ENCODE measurements around the gene SLC40A1.
A peak's percentile ranks its signal among the peaks of the same experiment; 100 is the strongest.

SLC40A1 gene

DNA sequence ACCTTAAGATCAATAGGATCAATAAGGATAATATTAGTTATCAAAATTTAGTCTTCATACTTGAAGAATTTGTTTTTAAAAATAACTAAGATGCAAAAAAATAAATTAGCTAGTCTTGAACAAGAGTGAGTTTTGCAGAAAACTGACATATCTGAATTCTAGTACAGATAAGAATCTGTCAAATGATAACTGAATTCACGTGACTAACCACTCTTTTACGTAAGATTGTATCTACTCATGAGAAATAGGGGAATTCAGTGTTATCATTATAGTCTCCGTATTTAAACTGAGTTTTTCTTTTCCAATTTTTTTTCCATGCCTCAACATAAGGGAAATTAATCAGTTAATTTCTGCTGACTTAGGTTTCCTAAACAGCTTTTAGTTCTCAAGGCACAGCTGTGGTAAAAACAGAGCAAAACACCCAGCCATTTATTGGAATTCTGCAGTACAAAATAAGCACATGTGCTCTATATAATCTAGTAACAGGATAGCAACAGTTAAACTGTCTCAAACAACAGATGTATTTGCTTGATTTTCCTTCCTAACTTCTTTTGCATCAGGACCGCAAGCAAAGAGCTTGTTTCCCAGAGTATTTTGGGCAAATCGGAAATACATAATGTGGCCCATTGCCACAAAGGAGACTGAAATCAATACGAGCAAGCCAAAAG, 19.1 kb downstream of the SLC40A1 start:
- no peak for DNase-seq

DNA sequence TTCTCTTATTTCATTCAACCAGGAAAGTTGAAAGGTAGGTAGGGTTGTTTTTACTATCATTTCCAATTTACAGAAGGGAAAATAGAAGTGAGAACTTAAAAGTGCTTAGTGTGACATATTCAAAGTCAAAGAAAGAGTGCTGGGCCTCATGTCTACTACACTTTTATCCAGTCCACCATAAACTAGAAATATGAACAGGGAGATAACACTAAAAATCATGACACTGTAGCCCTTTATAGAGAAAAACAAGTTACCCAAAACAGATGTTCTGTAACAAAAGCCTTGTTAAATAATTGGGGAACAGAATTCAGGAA, 20.4 kb downstream of the SLC40A1 start:
- DNase-seq = no peak

DNA sequence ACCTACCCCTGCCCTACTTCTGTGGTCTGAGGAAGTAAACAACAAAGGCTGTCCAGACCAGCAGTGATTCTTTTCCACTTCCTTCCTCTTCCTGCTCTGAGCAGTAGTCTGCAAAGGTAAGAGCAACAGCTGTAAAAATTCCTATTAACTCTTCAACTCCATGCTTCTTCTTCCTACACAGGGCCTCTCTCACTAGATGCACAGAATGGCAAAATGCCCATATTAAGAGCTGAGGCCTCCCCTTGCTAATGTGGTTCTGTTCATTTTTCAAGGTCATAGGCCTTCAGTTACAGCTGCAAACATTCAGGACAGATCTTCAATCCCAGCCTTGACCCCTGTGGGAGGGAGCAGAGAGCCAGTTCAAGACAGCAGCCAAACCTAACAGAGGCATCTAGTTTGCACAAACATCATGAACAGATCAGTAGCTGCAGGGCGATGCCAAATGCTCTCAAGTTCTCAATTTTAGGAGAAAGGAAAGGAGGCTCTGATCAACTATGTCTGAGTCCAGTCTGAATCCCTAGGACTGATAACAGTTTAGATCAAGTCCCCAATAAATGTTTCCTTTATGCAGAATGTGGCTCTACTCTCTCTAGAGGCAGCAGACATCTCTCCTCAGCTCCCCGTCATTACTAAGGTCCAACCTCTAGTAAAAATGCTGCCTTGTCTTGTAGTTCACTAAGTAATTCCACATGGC, 20.9 kb downstream of the SLC40A1 start:
- DNase-seq = peak in 1 of 2 experiments; percentile 12

DNA sequence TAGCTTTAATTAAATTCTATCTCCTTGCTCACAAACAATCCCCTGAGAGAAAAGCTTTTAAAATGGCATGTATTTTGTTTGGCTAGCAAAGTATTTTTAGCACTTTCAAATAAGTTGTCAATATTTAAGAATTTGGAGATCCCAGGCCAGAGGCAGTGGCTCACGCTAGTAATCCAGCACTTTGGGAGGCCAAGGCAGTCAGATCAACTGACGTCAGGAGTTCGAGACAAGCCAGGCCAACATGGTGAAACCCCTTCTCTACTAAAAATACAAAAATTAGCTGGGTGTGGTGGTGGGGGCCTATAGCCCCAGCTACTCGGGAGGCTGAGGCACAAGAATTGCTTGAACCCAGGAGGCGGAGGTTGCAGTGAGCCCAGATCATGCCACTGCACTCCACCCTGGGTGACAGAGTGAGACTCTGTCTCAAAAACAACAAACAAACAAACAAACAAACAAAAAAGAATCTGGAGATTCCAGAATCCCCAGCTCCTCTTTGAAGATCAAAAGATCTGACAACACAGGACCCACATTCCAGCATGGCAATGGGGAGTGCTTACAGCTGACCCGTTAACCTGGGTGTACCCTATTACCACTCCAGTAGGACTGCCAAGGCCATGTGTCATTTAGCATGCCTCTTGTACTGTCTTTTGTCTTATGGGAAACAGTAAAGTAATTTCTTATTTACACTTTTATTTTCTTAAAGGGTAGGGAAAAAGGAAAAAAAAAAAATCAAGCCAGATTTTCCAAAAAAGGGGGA, 21.9 kb downstream of the SLC40A1 start:
- DNase-seq = no peak

- no peak for DNase-seq
These were observed 23.2 kb downstream of the SLC40A1 start for GRCh38 chr2:189557373-189557772.

DNA sequence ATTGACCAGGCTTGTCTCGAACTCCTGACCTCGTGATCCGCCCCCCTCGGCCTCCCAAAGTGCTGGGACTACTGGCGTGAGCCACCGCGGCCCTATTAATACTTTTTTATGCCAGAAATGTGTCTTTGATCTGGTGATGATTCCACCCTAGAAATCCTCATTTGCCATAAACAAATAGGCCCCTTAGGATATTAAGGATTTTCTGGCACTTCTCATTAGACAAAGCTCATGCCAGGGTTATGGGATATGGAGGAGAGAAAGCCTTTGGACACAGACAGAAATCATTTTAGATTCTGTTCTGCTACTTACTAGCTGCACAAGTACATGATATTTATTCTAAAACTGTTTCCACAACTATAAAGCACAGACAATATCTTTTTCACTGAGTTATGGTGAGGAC, 24.1 kb downstream of the SLC40A1 start:
- DNase-seq = no peak

- no peak for DNase-seq
These were observed 25.4 kb downstream of the SLC40A1 start for GRCh38 chr2:189555232-189555631.

DNA sequence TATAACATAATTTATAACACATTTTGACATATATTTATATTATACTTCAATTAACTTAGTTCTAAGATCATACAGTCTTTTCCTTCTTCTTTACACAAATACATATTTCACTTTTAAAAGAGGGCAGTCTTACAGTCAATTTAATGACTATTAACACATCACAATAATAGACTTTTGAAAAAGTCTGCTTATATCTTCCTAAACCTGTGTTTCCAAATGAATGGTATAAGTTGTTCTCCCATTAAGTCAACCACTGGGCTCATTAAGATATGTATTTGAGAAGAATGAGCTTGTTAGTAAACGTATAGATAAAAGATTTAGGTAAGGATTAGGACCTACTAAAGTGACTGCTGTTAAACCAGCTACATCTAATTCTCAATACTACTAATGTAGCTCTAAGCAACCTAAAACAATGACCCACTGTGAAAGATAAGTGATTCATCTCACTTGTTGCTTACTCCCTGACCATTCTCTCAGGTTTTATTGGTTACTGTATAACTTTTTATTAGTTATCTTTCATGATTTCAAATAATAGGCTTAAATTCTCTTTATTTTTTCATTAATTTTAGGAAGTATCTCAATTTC, 27.0 kb downstream of the SLC40A1 start:
- no peak for DNase-seq

GRCh38 chr2:189552991-189553404, 27.6 kb downstream of the SLC40A1 start:
- DNase-seq = no peak

GRCh38 chr2:189552334-189552990, 28.1 kb downstream of the SLC40A1 start:
- DNase-seq = no peak

DNA sequence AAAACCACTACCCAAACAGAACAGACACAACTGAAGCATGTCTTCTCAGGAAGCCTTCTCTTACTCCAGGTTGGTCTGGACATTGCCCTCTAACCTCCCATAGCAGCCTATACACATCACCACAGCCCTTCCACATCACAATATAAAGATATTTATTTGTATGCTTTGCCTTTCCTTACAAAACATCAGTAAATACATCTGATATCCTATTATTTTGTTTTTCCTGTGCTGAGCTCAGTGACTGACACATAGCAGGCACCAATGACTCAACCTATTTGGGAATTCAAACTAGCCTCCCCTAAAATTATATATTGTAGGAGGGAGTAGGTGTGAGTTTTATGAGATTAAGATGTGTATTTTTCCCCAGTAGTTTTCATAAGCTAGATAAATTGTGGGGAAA, 28.8 kb downstream of the SLC40A1 start:
- no peak for DNase-seq

- no peak for DNase-seq
These were observed 31.1 kb downstream of the SLC40A1 start for GRCh38 chr2:189549449-189549832.

DNA sequence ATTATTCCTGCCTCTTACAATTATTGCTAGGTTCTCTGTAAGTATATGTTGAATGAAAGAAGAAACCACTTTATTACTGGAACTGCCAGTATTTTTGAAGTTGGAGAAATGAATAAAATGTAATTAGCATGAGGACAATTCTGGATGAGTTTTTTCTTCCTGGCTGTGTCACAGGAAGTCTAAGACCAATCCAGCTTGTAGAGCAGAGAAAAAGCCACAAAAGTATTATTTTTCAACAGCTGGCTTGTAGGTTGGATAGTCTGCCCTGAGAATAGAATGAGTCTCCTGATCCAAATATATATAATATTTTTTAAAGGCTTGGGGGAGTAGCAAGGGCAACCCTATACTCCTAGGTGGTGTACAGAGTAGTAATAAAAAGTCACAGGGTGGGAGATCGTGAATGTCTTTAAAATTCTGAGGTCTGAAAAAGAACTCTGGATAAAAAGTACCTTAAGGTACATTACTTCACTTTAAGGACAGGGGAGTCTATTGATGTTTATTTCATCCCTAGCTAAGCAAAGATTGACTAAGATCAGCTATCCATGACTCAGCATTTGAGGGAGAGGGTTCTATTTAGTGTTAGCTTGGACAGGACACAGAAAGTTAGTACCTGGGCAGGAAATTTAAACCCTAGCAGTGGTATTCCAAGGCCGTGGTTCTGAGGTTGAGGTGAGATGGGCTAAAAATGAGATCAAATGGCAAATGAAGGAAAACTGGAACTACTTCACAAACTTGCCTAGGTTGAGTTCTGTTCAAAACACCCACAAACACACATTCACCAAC, 31.7 kb downstream of the SLC40A1 start:
- DNase-seq = peak; percentile 19 to 25

DNA sequence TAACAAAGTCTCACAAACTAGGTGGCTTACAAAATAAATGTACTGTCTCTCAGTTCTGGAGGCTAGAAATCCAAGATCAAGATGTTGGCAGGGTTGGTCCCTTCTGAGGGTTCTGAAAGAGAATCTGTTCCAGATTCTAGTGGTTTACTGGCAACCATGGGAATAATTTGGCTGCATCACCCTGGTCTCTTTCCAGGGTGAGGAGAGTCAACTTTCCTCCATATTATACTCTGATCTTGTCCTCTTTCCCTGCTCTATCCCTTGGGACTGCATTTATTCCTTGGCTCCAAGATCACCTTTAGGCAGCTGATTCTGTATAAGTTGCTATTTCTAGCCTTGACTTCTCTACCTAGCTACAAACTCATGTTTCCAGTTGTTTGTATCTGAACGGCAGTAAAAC, 35.2 kb downstream of the SLC40A1 start:
- no peak for DNase-seq

- no peak for DNase-seq
These were observed 36.1 kb downstream of the SLC40A1 start for GRCh38 chr2:189544318-189545042.

GRCh38 chr2:189543367-189543766, 37.2 kb downstream of the SLC40A1 start:
- DNase-seq = no peak

DNA sequence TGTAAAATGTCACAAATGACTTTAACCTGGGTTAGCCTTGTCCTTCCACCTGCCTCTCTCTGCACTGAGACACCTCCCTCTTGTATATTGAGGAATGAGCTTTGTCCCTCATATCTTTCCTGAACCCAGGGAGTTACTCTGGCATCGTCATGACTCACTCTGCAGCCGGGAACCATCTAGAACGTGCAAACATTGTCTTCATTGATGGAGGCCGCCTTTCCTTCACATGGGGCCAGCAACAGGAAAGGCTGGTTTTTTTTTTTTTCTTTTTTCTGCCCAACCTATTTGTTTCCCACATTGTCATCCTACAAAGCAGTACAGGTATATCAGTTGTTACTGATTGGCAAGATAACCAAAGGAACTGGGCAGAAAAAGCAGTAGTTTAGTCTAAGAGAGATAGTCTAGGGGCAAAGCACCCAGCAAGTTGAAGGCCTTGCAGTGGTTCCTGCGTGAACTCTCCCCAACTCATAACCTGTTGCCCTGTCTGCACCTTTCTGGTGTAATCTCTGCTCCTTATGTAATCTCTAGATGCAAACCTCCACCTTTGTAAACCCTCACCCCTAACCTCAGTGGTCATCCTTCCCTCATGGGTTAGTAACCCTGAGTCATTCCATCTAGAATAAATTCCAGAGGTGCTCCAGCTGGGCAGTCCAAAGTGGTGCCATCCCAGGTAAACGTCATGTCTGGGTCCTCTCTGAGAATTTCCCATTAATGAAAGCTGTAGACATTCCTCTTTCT, 38.3 kb downstream of the SLC40A1 start:
- no peak for DNase-seq

DNA sequence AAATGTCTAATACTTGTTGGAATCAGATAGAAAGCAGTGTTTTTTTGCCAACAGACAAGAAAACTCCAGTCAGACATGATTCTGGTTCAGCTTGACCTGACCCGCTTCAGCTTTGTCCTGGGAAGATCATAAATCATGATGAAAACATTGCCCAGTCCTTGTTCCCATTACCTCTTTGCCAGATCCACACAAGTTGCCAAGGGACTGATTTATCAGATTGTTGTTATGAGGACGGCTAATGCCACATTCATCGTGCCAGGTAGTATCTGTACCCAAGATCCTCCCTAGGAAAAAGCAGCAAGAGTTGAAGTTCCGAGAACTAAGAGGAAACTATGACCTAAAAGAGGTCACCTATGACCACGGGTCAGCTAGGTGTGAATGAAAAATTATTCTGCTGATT, 39.0 kb downstream of the SLC40A1 start:
- DNase-seq = no peak

GRCh38 chr2:189540551-189540950, 40.0 kb downstream of the SLC40A1 start:
- DNase-seq = no peak

GRCh38 chr2:189538402-189538801, 42.2 kb downstream of the SLC40A1 start:
- no peak for DNase-seq

GRCh38 chr2:189536830-189537229, 43.8 kb downstream of the SLC40A1 start:
- DNase-seq = no peak
